GM19467 (cell line): Measurements from ENCODE around the gene KCNJ16.
A peak's percentile ranks its signal among the peaks of the same experiment; 100 is the strongest.

Experiments
- ATAC-seq: cut with Tn5 transposase; IDR thresholded peaks from one replicate; pipeline ENCODE4 v1.9.1; 2021; ENCODE audit warnings: mild to moderate bottlenecking, moderate library complexity; ENCODE audit not compliant: unreplicated experiment

The KCNJ16 gene

GRCh38 chr17:70168044-70168976, 93.3 kb downstream of the KCNJ16 start:
- no peak for ATAC-seq

DNA sequence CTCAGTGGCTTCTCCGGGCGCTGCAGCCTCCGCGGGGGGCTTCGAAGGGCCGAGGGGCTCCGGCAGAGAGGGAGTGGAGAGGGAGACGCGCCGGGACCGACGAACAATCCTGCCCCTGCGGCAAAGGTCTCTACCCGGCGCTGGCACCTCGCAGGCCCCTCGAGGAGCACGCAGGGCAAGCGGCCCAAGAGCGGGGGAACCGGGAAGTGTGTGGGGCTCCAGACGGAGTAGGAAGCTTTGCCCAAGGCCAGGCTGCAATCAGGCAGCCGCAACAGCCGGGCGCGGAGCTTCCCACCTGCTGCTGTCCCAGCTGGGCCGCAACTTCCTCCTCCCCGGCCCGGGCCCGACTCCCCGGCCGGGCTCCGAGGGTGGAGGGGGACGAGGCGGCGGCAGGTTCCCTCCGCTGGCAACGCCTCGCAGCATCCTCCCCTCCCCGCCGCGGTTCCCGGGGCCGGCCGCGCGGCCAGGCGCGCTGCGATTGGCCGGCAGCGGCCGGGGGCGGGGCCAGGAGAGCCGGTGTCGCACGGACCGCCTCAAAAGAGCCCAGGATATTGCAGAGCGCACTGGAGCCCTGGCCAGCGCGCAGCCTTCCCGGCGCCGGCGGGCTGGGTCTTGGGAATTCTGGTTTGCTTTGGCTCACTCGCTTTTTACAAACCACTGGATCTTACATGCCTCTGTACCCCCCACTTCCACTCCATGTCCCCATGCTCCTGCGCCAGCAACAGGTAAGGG, 94.1 kb downstream of the KCNJ16 start, which contains the start of gene KCNJ2:
KCNJ2 (plus strand) TSS at position 556 of the 732 bp plus-strand sequence. CDS start 5,508 bp downstream, outside the sequence.
- peak; percentile 99 for ATAC-seq

DNA sequence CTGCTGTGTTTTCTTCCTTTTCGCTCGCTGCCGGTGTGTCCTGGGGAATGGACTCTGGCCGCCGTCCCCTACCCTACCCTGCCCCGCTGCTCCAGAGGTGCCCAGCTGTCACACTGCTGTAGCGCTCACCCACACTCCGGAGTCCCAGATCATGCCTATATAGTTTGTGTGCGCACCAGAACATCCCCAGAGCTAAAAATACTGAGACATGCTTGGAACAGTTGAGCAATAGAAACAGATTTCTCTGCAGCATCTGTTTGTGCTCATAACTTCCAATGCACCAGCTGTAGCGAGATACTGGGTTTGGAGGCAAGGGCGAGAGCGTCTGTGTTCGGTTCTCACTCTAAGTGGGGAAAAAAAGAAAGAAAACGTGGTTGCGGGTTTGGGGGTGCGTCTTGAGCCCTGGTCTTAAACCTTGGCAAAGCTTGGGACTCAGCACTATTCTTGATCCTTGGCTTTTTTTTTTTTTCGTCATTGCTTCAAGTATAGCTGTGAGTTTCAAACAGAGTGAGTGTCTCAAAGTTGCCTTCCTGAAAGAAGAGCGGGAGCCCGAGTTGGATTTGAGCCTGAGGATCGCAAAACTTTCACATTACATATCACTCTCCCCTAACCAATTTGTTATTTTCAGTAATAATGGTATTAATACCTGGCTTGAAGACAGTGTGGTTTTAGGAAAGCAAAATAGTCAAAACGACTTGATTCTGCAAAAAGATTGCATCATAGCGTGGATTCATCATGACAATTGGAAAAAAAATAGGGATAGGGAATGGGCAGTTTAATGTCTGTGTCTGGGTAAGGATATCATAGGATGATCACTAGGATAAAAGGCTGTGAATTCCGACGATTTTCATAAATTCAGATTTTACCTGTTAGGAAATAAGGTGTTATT, 94.9 kb downstream of the KCNJ16 start:
- ATAC-seq: peak; percentile 4

DNA sequence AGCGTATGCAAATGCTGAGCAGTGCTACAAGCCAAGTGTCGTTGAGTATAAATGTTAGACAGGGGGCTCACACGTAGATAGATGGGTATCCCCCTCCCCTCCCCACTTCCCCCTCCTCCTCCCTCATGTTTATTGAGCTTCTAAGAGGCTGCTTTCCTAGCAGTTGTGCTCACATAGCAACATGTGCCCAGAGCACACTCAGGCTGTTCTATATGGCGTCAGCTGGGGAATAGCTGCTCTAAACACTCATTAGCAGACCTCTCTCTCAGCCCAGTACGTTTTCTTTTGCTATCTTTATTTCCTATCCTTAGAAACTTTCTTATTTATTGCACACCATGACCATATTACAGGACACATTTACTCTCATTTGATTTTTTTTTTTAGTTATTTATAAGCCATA, 96.1 kb downstream of the KCNJ16 start:
- ATAC-seq: no peak

GRCh38 chr17:70172449-70172848, 97.4 kb downstream of the KCNJ16 start:
- no peak for ATAC-seq

DNA sequence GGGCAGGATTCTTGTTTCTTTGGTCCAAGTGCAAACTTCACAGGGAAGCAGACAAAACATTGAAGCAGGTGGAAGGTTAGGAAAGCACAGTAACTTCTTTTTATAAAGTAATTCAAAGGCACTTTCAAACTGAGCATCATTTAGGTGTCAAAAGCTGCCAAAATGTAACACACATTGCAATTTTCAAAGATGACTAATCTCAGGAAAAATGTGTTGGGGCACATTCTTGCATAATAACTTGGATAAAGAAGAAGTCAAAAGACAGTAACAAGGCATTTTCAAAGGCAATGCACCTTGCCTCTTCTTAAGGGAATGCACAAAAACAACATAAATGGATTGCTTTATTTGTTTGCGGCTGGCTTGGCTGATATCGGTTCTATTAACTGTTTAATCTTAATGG, 97.9 kb downstream of the KCNJ16 start:
- ATAC-seq: no peak

DNA sequence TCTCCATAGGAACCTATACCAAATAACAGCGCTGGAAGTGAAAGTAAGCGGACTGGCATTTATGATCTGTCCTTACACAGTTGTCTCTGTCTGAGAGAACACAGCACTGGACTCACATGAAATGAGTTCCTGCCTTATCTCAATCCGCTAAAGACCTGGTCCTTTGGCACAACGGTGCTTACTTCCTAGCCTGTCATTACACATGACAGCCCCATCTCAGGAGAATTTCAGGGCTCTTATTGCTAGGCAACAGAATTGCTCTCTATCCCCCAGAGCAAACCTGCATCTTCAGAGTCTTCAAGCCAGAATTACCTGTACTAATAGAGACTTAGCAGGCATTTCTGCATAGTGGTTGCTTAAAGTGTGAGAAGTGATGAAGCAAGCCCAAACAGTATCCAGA, 98.7 kb downstream of the KCNJ16 start:
- ATAC-seq: no peak

DNA sequence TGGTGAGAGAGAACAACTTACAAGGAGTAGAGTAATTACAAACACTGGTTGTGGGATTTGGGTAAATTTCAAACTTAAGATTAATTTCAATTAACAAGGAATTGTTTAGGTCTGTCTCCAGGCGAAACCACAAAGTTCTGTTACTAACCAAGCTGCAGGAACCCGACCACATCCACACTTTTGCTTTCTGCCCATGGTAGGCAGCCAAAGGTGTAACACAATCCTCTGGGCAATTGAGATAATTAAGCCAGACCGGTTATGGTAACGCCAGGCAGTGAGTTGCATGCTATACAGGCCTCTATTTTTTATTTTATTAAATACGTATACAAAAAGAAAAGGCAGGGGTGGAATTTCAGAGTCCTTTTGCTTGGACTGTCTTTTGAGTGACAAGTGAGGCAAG, 106.4 kb downstream of the KCNJ16 start:
- ATAC-seq: no peak

GRCh38 chr17:70181866-70182265, 106.8 kb downstream of the KCNJ16 start:
- no peak for ATAC-seq

GRCh38 chr17:70183508-70183907, 108.5 kb downstream of the KCNJ16 start:
- ATAC-seq: no peak

GRCh38 chr17:70184207-70184606, 109.2 kb downstream of the KCNJ16 start:
- ATAC-seq: no peak

GRCh38 chr17:70184770-70185169, 109.7 kb downstream of the KCNJ16 start:
- ATAC-seq: no peak
